Endothelial cell of umbilical vein (primary cell): ENCODE data around the gene CCSER1.

Source experiments
- EZH2 ChIP-seq: IDR thresholded peaks from 2 replicates; pipeline ENCODE4 v1.6.1; 2012; ENCODE audit warnings: borderline replicate concordance, low read depth, mild to moderate bottlenecking, moderate library complexity, low read length, inconsistent platforms; ENCODE audit not compliant: severe bottlenecking
- GATA2 ChIP-seq: IDR thresholded peaks from 2 replicates; pipeline ENCODE4 v1.7.0; 2011; ENCODE audit warnings: low read depth, mild to moderate bottlenecking, moderate library complexity, mixed read lengths, low read length; ENCODE audit not compliant: insufficient read length, insufficient read depth
- MAX ChIP-seq: IDR thresholded peaks from 2 replicates; pipeline ENCODE4 v1.6.1; 2011; ENCODE audit not compliant: insufficient read depth, insufficient read length
- MYC ChIP-seq: IDR thresholded peaks from one replicate; pipeline ENCODE4 v1.6.1; 2011; ENCODE audit warnings: mild to moderate bottlenecking, low read depth, low read length
- POLR2A ChIP-seq: IDR thresholded peaks from 2 replicates; pipeline ENCODE4 v1.6.1; 2012; ENCODE audit warnings: low read depth, mild to moderate bottlenecking, control low read depth, low read length
- POLR2AphosphoS5 ChIP-seq: IDR thresholded peaks from 2 replicates; pipeline ENCODE4 v1.6.1; 2012; ENCODE audit warnings: low read depth, mild to moderate bottlenecking, control low read depth, low read length, moderate library complexity; ENCODE audit not compliant: insufficient read depth
- TF ChIP-seq, protein P1 (sequence below), 2 donors: IDR thresholded peaks; 1 replicate in 1 of 2; 2 replicates in 1 of 2; pipeline ENCODE4 v1.5.1; 2011; ENCODE audit warnings: low read length in 2 of 2, mild to moderate bottlenecking in 2 of 2, moderate library complexity in 2 of 2, control low read depth in 1 of 2, inconsistent platforms in 1 of 2, low read depth in 1 of 2; ENCODE audit not compliant: insufficient read depth in 1 of 2; ENCODE audit errors: extremely low read depth in 1 of 2

DNA sequence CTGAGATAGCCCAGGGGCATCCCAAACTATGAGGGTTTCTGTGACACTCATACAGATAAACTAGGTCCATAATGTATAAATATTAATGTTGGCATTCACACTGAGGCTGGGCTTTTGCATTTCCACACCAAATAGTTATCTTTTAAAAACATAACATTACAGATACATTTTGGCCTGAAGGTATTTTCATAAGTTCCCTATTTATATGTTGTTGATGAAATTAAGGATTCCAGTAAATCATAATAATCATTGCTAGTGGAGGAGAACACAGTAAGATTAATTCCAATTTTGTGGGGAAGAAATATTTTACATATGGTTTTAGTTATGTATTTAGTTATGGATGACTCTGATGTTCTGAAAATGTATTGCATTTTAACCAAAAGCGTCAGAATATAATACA, 479.6 kb downstream of the CCSER1 start:
- TF ChIP-seq POLR2A (no peak), GATA2 (no peak), POLR2AphosphoS5 (no peak), EZH2 (no peak), MYC (no peak), MAX (no peak)
- TF ChIP-seq, protein P1, sequence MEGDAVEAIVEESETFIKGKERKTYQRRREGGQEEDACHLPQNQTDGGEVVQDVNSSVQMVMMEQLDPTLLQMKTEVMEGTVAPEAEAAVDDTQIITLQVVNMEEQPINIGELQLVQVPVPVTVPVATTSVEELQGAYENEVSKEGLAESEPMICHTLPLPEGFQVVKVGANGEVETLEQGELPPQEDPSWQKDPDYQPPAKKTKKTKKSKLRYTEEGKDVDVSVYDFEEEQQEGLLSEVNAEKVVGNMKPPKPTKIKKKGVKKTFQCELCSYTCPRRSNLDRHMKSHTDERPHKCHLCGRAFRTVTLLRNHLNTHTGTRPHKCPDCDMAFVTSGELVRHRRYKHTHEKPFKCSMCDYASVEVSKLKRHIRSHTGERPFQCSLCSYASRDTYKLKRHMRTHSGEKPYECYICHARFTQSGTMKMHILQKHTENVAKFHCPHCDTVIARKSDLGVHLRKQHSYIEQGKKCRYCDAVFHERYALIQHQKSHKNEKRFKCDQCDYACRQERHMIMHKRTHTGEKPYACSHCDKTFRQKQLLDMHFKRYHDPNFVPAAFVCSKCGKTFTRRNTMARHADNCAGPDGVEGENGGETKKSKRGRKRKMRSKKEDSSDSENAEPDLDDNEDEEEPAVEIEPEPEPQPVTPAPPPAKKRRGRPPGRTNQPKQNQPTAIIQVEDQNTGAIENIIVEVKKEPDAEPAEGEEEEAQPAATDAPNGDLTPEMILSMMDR (IDR thresholded peaks at IDR 0.05; ENCODE audit: extremely low read depth in 1 of 2, insufficient read depth in 1 of 2, low read depth in 1 of 2, low read length in 2 of 2) = no peak
